ENCODE data around the gene TPM3. TPM values are rescaled to one million over a fixed set of nuclear protein-coding genes. Genes with fewer than 3 reads are reported as not detected.

Gene TPM3
- total and polyA plus RNA-seq, 9 of the 15 experiments (the other 6 are each of a cell fraction or from before 2014, with no cell fraction given): 202 to 604 (median 421) TPM

GRCh38 chr1:154174654-154175053 lies 17.2 kb downstream of the TPM3 start:
- no peak overlapping the region for H2AFZ ChIP-seq (ENCODE audit: low read depth, low read length)
- peaks cover 91% of the 10 kb centered on the region for H3K36me3 ChIP-seq (ENCODE audit: control insufficient read depth, insufficient read depth, low read length)
- H3K9me1 ChIP-seq (ENCODE audit: control insufficient read depth, insufficient read depth, low read length): no peaks in the 10 kb centered on the region
- no peak for FAIRE-seq
- ChIA-PET POLR2A (interaction anchor here (1.0 to 1.4 kb wide), 2 partner anchors 10 to 110 kb away, joined by 3 read pairs; no protein-coding TSS in a partner anchor), CTCF (ENCODE audit: low intra/inter-chr PET ratio) (no interaction called here)
- intact Hi-C loops (cut with micrococcal nuclease): no loop called here
- ATAC-seq: no peak
- no peak for TF ChIP-seq TCF15 (CRISPR knock-in tag; IDR thresholded peaks at IDR 0.05)
- TF ChIP-seq SRSF7 (optimal IDR thresholded peaks at IDR 0.05; ENCODE audit: low read depth, low read length): no peak
- TF ChIP-seq POLR2A (conservative IDR thresholded peaks at IDR 0.05): no peak
- no peak overlapping the region for H3K27ac ChIP-seq (ENCODE audit: extremely low read depth, low read depth, low read length)
- BruUV-seq (replicated peaks): no TSS peak
- no peak overlapping the region for H3K4me3 ChIP-seq
- no peak overlapping the region for H3K4me2 ChIP-seq (ENCODE audit: insufficient read depth, low read length)
- in situ Hi-C loops (cut with MboI): no loop called here
- H3K9ac ChIP-seq (ENCODE audit: insufficient read depth in 1 of 2, low read depth in 2 of 2, low read length in 2 of 2): no peak overlapping the region
- H3K4me1 ChIP-seq (replicated peaks in 1 of 2; ENCODE audit: control insufficient read depth in 2 of 2, insufficient read depth in 2 of 2, low read length in 2 of 2): peaks cover 13 to 26% of the 10 kb centered on the region in 2 experiments; a peak in 4 of 5 replicates
- no peaks in the 10 kb centered on the region; the same call in 1 of the 2 replicates for H3K9me3 ChIP-seq (replicated peaks; ENCODE audit: control insufficient read depth, insufficient read depth, low read depth, low read length)
- DNase-seq (ENCODE audit: extremely low read depth in 1 of 4, low spot score in 3 of 4): no peak
- peaks cover 31% of the 10 kb centered on the region for H4K20me1 ChIP-seq (replicated peaks; ENCODE audit: control insufficient read depth, insufficient read depth, low read length)
- H3K27me3 ChIP-seq (ENCODE audit: control insufficient read depth in 2 of 2, insufficient read depth in 2 of 2, low read length in 2 of 2): no peaks in the 10 kb centered on the region
- WGBS (ENCODE audit: insufficient coverage, low coverage, missing lambda C conversion rate): 94% methylated on average over 4 of the region's 4 CpGs
- peaks cover 67% of the 10 kb centered on the region for H3K79me2 ChIP-seq (ENCODE audit: control insufficient read depth, insufficient read depth, low read length)

- Histone ChIP-seq H3K9me3 (replicated peaks; ENCODE audit: control insufficient read depth, insufficient read depth, low read depth, low read length) (no peaks in the 10 kb centered on the region), H4K20me1 (replicated peaks; ENCODE audit: control insufficient read depth, insufficient read depth, low read length) (0 out of 2 replicates have a peak, but pooled peaks cover 3% of the 10 kb centered on the region), H3K27ac (ENCODE audit: extremely low read depth, low read depth, low read length) (no peak overlapping the region), H3K4me1 (replicated peaks in 1 of 2; ENCODE audit: control insufficient read depth in 2 of 2, insufficient read depth in 2 of 2, low read length in 2 of 2) (no peaks in the 10 kb centered on the region; a peak in 2 of 5 replicates), H3K27me3 (ENCODE audit: control insufficient read depth in 2 of 2, insufficient read depth in 2 of 2, low read length in 2 of 2) (no peaks in the 10 kb centered on the region), H3K4me3 (no peak overlapping the region), H2AFZ (ENCODE audit: low read depth, low read length) (no peak overlapping the region), H3K79me2 (ENCODE audit: control insufficient read depth, insufficient read depth, low read length) (peaks cover 39% of the 10 kb centered on the region), H3K4me2 (ENCODE audit: insufficient read depth, low read length) (no peak overlapping the region), H3K36me3 (ENCODE audit: control insufficient read depth, insufficient read depth, low read length) (peaks cover 92% of the 10 kb centered on the region), H3K9ac (ENCODE audit: insufficient read depth in 1 of 2, low read depth in 2 of 2, low read length in 2 of 2) (no peak overlapping the region), H3K9me1 (ENCODE audit: control insufficient read depth, insufficient read depth, low read length) (no peaks in the 10 kb centered on the region)
- intact Hi-C loops (cut with micrococcal nuclease): no loop called here
- ChIA-PET POLR2A (interaction anchor here (1.1 to 1.4 kb wide), 3 partner anchors 13 to 182 kb away, joined by 3 to 4 read pairs (median 3); partner anchors contain the start of gene RPS27), CTCF (ENCODE audit: low intra/inter-chr PET ratio) (no interaction called here)
- no TSS peak for BruUV-seq (replicated peaks)
- ATAC-seq: no peak
- no peak for DNase-seq (ENCODE audit: extremely low read depth in 1 of 4, low spot score in 3 of 4)
- WGBS (ENCODE audit: insufficient coverage, low coverage, missing lambda C conversion rate): 81% methylated on average over 5 of the region's 5 CpGs
- FAIRE-seq: no peak
- in situ Hi-C loops (cut with MboI): no loop called here
- TF ChIP-seq ZKSCAN3 (CRISPR knock-in tag; IDR thresholded peaks at IDR 0.05) (no peak), CHD7 (IDR thresholded peaks at IDR 0.05; ENCODE audit: low read depth, low read length) (no peak)
Observed at GRCh38 chr1:154171880-154172279, 20.0 kb downstream of the TPM3 start.

All from K562 (cell line).